Peyer's patch (tissue), 4 donors: ENCODE measurements around the gene DUSP28.

Source experiments
- POLR2A ChIP-seq, 2 donors: fragments of 450-650 bp; IDR thresholded peaks; one replicate each; pipeline ENCODE4 v1.5.1; 2017; ENCODE audit warnings: antibody characterized with exemption in 2 of 2, mild to moderate bottlenecking in 2 of 2, moderate library complexity in 2 of 2
- TF ChIP-seq, protein P1 (sequence below), 6 experiments: fragments of 450-650 bp in 4 of 6; fragments of 200-600 bp in 2 of 6; sonication (generic) in 1 of 6; IDR thresholded peaks; one replicate each; pipeline ENCODE4 v1.5.1; 2017 to 2019; ENCODE audit warnings: antibody characterized with exemption in 6 of 6, mild to moderate bottlenecking in 3 of 6, moderate library complexity in 1 of 6

DNA sequence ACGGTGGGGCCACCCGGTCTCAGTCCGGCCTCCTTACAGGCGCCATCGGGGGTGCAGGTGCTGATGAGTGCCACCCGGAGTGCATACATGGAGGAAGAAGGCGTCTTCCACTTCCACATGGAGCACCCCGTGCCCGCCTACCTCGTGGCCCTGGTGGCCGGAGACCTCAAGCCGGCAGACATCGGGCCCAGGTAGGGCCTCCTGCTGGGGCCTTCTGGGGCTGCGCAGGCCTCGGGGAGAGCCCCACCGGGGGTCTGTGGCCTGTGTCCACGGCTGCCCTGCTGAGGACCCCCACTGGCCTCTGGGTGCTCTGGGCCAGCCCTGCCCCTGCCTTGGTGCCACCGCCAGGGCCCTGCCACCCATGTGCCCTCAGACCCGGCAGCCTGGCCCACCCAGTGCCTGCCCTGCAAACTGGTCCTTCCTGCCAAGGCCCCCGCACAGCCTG is 12.9 kb downstream of the DUSP28 start:
- no peak for TF ChIP-seq POLR2A (IDR thresholded peaks at IDR 0.05)
- TF ChIP-seq, protein P1, sequence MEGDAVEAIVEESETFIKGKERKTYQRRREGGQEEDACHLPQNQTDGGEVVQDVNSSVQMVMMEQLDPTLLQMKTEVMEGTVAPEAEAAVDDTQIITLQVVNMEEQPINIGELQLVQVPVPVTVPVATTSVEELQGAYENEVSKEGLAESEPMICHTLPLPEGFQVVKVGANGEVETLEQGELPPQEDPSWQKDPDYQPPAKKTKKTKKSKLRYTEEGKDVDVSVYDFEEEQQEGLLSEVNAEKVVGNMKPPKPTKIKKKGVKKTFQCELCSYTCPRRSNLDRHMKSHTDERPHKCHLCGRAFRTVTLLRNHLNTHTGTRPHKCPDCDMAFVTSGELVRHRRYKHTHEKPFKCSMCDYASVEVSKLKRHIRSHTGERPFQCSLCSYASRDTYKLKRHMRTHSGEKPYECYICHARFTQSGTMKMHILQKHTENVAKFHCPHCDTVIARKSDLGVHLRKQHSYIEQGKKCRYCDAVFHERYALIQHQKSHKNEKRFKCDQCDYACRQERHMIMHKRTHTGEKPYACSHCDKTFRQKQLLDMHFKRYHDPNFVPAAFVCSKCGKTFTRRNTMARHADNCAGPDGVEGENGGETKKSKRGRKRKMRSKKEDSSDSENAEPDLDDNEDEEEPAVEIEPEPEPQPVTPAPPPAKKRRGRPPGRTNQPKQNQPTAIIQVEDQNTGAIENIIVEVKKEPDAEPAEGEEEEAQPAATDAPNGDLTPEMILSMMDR (IDR thresholded peaks at IDR 0.05), result no peak
